NCI-H510A (cell line): ENCODE data around the gene NCAM1.
A peak's percentile ranks its signal among the peaks of the same experiment; 100 is the strongest.

Source experiments
- DNase-seq: peaks from one replicate; lab custom pipeline; 2025; lab: John Stamatoyannopoulos, UW

Gene NCAM1

DNA sequence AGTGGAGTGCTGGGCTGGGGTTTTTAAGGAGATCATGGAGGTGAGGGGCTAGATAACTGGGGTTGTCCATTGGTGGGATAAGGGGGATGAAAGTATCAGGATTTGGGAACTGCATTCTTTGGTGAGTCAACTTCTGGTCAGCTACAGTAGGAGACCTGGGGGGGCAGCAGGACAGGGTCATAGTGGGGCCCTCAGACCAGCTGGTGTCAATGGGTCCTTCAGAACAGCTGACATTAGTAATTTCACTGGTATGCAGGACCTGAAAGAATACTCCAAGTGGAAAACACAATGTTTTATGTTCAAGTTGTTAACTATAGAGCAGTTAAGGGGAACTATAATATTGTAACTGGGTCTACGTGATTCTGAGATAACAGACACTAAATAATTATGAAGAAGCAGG lies 350.3 kb downstream of the NCAM1 start:
- DNase-seq, result no peak

DNA sequence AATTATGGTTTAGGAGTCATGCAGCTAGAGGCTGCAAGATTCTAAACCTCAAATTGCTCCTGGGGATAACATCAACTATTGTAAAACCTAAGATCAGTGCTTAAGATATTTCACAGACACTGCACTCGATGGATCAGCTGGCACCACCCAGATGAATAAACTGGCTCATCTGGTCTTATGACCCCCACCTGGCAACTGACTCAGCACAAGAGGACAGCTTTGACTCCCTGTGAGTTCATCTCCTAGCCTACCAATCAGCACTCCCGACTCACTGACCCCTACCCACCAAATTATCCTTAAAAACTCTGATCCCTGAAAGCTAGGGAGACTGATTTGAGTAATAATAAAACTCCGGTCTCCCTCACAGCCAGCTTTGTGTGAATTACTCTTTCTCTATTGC lies 352.4 kb downstream of the NCAM1 start:
- DNase-seq, result no peak

DNA sequence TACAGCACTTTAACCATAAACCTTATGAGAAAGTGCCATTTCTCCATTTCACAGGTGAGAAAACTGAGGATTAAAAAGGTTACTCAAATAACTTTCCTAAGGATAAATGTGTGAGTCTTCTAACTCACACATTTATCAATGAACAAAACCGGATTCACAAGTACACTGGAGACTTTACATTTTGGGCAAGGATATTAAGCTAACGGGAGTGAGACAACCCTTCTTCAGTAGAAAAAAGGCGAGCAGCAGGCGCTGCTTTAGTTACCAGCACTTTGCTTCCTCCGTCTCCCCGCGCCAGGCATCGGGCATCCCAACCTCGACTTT lies 352.8 kb downstream of the NCAM1 start:
- DNase-seq, result no peak

DNA sequence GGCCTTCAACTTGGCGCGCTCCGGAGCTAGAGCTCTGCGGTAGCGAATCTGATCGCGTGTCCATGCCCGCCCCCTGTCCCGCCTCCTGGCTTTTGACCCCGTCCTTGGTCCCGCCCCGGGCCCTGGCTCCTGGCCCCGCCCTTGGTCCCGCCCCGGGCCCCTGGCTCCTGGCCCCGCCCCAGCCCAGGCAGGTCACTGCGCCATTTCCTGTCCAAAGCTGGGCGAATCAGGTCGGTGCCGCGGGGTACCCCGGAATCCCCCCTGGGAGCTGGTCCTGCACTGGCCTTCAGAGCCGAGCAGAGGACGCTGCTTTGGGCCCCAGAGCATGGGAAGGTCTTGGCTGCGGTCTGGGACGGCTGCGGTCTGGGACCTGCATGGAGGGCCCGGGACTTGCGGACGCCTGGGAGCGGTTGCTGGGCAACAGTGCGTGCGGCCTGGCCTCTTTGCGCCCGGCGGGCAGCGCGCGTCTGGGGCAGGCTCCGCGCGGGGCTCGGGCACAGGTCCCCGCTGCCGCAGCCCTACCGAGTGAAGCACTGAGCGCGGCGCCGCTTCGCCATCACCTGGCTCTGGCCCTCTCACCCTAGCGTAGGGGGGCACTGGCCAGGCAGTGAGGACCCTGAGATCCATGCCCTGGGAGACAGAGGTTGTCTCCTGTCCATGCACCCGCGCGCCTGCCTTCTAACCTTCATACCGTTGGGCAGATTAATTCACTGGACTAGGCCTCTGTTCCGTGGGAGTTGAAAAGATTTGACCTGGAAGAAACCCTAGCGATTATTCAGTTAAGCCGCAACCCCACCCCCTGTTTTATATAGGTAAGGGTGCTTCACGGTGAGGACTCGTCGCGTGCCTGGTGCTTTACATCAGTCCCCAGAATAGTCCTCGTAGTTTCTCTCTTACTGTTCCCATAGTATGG lies 353.4 kb downstream of the NCAM1 start, which contains the start of gene TTC12:
TTC12 (plus strand) TSS at position 195 of the 913 bp plus-strand sequence. CDS start 1,675 bp downstream, outside the sequence.
- DNase-seq, result peak; percentile 88

DNA sequence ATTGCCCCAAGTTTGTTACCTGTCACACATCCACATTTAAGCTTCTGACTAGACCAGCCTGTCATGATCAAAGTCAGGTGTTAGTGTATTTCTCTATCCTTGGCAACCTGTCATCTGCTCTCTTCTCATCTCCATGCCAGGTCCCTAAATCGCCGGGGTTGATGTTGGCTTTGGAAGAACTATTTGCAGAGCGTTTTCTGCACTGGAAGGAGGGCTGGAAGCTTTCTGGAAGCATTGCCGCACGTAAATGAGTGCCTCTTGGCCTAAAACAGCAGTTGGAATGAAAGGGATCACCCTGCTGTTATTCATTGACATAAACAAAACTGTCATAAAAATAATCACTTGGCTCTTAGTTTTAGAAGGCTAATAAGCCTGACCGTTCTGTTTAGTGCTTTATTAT lies 354.6 kb downstream of the NCAM1 start:
- no peak for DNase-seq

DNA sequence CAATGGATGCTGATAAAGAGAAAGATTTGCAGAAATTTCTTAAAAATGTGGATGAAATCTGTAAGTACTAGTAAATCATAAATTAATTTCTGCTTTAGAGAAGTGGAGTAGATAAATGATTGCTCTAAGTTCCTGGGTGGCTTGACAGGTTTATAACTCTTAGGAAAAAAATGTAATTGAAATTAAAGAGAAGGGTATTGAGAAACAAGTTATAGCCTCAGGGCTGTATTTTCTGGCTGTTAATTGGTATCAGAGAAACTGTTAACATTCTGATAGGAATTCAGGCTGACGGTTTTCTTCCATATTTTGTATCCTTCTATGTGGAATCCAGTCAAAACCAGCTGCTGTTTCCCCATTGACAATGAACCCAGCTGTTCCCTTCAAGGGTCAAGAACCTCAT lies 355.0 kb downstream of the NCAM1 start:
- DNase-seq, result no peak

DNA sequence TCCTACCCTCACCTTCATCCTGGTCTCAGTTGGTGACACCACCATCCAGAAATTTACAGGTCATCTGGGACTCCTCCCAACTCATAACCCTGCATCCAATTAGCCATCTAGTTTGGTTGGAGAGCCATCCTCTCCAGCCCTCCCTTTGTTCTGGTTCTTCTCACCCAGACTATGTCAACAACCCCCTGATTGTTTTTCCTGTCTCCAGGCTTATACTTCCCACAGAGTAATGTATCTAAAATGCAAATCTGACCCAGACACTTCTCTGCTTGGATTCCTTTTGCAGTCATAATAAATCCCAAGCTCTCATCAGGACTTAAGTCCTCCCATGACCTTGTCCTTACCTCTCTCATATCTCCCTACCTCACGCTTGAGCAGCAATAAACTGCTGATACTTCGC lies 356.1 kb downstream of the NCAM1 start:
- peak; percentile 42 for DNase-seq

DNA sequence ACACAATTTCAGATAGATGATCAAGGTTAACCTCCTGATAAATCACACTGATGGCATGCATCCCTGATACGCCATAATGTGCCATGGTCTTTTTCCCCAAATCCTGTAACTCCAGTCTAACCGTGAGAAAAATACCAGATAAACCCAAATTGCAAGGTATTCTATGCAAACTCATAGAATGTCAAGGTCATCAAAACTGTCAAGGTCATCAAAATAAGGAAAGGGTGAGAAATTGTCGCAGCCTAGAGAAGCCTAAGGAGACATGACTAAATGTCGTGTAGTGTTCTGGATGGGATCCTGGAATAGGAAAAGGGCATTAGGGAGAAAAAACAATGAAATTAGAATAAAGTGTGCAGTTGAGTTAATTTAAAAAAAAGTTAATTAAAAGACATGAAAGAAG lies 357.9 kb downstream of the NCAM1 start:
- DNase-seq, result no peak

DNA sequence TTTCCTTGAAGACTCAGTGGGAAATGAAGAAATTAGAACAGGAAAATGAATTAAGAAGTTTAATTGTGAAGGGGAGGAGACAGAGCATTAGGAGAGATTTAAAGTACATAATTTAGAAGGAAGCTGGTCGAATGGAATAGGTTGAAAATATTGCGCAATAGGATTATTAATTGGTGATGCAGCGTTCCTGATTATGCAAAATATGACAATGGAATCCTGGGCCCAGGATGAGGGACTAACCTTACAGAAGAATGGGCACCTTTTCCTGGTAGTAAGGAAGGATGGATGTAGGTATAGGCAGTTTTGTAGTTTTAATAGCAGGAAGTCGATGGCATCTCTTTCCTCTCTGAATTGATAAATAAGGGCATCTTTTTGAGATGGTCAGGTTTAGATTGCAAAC lies 360.9 kb downstream of the NCAM1 start:
- DNase-seq, result no peak

DNA sequence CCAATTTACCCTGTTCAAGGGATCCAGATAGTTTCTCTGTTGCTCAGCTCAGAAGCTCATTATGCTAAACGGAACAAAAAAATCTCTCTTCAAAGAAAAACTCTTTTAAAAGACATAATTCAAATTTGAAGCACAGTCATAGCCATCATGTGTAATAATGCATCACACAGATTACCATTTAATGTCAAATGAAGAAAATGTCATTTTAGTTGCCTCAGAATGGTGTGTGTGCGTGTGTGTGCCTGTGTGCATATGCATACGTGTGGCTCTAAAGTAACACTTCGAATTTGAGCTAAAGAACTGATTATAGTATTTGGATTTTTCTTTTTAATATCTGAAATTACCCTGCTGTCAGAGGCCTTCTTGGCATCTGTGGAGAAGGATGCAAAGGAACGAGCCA lies 363.0 kb downstream of the NCAM1 start:
- DNase-seq, result no peak
